Breast epithelium (tissue), 4 donors: ENCODE measurements around the gene MGAT5. TPM values are rescaled to one million over a fixed set of nuclear protein-coding genes. Genes with fewer than 3 reads are reported as not detected.

Source experiments
- DNase-seq, 2 donors: peaks; one replicate each; pipeline ENCODE4 v3.0.0-alpha.2; 2019; ENCODE audit warnings: low spot score in 2 of 2
- H3K27ac ChIP-seq, 2 donors: fragments of 200-600 bp; sonication (generic) in 1 of 2; one replicate each; pipeline ENCODE4 v1.5.1; 2016 to 2019; ENCODE audit warnings: mild to moderate bottlenecking in 1 of 2
- H3K27me3 ChIP-seq, 2 donors: fragments of 200-600 bp; sonication (generic) in 1 of 2; one replicate each; pipeline versions ENCODE4 v1.5.1 to v1.6.0; 2017 to 2019; ENCODE audit warnings: control low read depth in 1 of 2, mild to moderate bottlenecking in 1 of 2
- H3K36me3 ChIP-seq: fragments of 200-600 bp; one replicate; pipeline ENCODE4 v1.5.1; 2019
- H3K4me1 ChIP-seq, 2 donors: fragments of 200-600 bp; sonication (generic); one replicate each; pipeline ENCODE4 v1.5.1; 2016 to 2019; ENCODE audit warnings: control low read depth in 1 of 2
- H3K4me3 ChIP-seq, 3 donors: fragments of 200-600 bp; sonication (generic); 1 replicate in 2 of 3; 2 replicates in 1 of 3; pipeline ENCODE4 v1.5.1; 2016 to 2019; ENCODE audit warnings: mild to moderate bottlenecking in 3 of 3, moderate library complexity in 2 of 3
- H3K9me3 ChIP-seq, 2 donors: fragments of 200-600 bp; sonication (generic) in 1 of 2; one replicate each; pipeline ENCODE4 v1.5.1; 2016 to 2019; ENCODE audit warnings: control low read depth in 1 of 2
- POLR2A ChIP-seq: fragments of 450-650 bp; IDR thresholded peaks from one replicate; pipeline ENCODE4 v1.6.1; 2016; ENCODE audit warnings: antibody characterized with exemption, mild to moderate bottlenecking, moderate library complexity
- POLR2AphosphoS5 ChIP-seq, 3 donors: sonication (generic); formaldehyde crosslinking; IDR thresholded peaks; one replicate each; pipeline ENCODE4 v1.6.1; 2017; ENCODE audit warnings: antibody characterized with exemption in 3 of 3
- intact Hi-C: fragments of 100-400 bp; cut with DNase I; formaldehyde crosslinking; loops from one replicate; pipeline ENCODE4 v1.15.1; 2023; ENCODE audit warnings: low total_unique reads
- total RNA-seq, 3 donors: library from RNA; depleted of rRNA; stranded (reverse); fragments of >200 nt; gene quantifications; one replicate each; pipeline ENCODE4 v1.1.0, GENCODE V29; 2016
- TF ChIP-seq, protein P1 (sequence below), 3 donors: fragments of 450-650 bp; IDR thresholded peaks; one replicate each; pipeline ENCODE4 v1.5.1; 2016 to 2017; ENCODE audit warnings: antibody characterized with exemption in 3 of 3, mild to moderate bottlenecking in 3 of 3, moderate library complexity in 3 of 3

The MGAT5 gene
- total RNA-seq, 3 donors from 2014 or later = 30.5 to 42.6 (median 34.4) TPM

DNA sequence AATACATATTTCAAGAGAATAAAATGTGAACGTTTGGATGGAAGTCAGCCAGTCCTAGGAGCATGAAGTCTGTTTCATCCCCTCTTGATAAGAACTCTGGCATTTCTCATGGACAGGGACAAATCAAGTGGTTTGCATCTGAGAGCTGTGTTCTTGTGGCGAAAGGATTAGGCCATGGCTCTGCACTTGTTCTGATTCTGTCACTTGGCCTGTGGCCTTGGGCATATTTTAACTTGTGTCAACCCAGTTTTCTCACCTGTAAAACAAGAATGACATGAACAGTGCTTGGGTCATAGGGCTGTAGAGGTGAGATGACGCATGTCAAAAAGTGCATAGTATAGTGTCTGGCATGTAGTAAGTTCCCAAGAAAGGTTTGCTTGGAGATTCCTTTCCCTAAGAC lies 125.8 kb downstream of the MGAT5 start:
- intact Hi-C loops = no loop called here
- H3K9me3 ChIP-seq = no peaks in the 10 kb centered on the region
- H3K36me3 ChIP-seq = no peaks in the 10 kb centered on the region
- no peak overlapping the region for H3K27ac ChIP-seq
- no peaks in the 10 kb centered on the region for H3K4me1 ChIP-seq
- no peak for DNase-seq
- no peaks in the 10 kb centered on the region for H3K27me3 ChIP-seq
- TF ChIP-seq, protein P1, sequence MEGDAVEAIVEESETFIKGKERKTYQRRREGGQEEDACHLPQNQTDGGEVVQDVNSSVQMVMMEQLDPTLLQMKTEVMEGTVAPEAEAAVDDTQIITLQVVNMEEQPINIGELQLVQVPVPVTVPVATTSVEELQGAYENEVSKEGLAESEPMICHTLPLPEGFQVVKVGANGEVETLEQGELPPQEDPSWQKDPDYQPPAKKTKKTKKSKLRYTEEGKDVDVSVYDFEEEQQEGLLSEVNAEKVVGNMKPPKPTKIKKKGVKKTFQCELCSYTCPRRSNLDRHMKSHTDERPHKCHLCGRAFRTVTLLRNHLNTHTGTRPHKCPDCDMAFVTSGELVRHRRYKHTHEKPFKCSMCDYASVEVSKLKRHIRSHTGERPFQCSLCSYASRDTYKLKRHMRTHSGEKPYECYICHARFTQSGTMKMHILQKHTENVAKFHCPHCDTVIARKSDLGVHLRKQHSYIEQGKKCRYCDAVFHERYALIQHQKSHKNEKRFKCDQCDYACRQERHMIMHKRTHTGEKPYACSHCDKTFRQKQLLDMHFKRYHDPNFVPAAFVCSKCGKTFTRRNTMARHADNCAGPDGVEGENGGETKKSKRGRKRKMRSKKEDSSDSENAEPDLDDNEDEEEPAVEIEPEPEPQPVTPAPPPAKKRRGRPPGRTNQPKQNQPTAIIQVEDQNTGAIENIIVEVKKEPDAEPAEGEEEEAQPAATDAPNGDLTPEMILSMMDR (IDR thresholded peaks at IDR 0.05) = no peak
- TF ChIP-seq POLR2A (no peak), POLR2AphosphoS5 (IDR thresholded peaks at IDR 0.05) (no peak)
- no peak overlapping the region for H3K4me3 ChIP-seq

DNA sequence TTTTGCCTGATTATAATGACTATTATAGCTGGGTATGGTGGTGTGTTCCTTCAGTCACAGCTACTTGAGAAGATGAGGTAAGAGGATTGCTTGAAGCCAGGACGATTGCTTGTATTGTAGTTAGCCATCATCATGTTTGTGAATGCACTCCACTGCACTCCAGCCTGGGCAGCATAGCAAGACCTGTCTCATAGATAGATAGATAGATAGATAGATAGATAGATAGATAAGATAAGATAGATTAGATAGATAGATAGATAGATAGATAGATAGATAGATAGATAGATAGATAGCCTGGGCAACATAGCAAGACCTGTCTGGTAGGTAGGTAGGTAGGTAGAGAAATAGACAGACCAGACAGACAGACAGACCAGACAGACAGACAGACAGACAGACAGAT lies 127.3 kb downstream of the MGAT5 start:
- Histone ChIP-seq H3K4me1 (no peaks in the 10 kb centered on the region), H3K27me3 (no peaks in the 10 kb centered on the region), H3K36me3 (no peaks in the 10 kb centered on the region), H3K4me3 (no peak overlapping the region), H3K9me3 (no peaks in the 10 kb centered on the region), H3K27ac (no peak overlapping the region)
- DNase-seq = no peak
- intact Hi-C loops = no loop called here
- TF ChIP-seq POLR2A (no peak), POLR2AphosphoS5 (IDR thresholded peaks at IDR 0.05) (no peak)
- TF ChIP-seq, protein P1 (IDR thresholded peaks at IDR 0.05) = no peak

DNA sequence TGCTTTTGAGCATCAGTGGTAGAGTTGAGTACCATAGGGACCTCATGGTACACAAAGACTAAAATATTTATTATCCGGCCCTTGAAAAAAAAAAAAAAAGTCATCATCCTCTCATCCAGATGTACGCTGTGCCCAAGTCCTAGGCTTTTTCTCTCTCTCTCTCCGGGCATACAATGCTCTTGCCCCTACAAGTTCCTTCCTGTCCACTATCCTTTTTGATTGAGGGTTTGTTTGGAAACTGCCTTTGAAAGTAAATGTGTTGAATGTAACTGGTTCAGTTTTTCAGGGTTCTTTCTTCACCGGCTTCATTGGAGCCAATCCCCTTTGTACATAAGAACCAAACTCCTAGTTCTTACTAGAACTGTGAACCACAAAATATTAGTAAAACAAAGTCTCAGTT lies 130.3 kb downstream of the MGAT5 start:
- DNase-seq = no peak
- Histone ChIP-seq H3K27ac (no peak overlapping the region), H3K4me3 (no peak overlapping the region), H3K4me1 (no peaks in the 10 kb centered on the region), H3K9me3 (no peaks in the 10 kb centered on the region), H3K27me3 (no peaks in the 10 kb centered on the region), H3K36me3 (no peaks in the 10 kb centered on the region)
- TF ChIP-seq POLR2AphosphoS5 (IDR thresholded peaks at IDR 0.05) (no peak), POLR2A (no peak)
- TF ChIP-seq, protein P1 (IDR thresholded peaks at IDR 0.05) = no peak
- intact Hi-C loops = no loop called here

DNA sequence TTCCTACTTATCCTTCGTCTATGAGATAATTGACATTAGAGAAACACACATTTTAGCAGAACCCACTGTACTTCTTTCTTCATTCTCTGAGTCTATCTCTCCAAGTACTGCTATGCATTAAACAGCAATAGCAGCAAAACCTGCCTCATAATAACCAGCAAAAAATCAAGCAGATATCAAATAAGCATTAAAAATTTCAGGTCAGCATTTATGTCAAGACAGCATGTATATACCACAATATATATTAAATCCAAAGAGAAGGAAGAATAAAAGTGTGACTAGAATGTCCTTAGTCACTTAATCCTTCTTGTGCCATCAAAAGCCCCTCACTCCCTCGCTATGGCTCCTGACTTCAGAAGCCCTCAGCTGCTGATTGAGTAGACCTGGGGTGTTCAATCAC lies 131.3 kb downstream of the MGAT5 start:
- Histone ChIP-seq H3K4me1 (no peaks in the 10 kb centered on the region), H3K27ac (no peak overlapping the region), H3K4me3 (no peak overlapping the region), H3K27me3 (no peaks in the 10 kb centered on the region), H3K9me3 (no peaks in the 10 kb centered on the region), H3K36me3 (no peaks in the 10 kb centered on the region)
- TF ChIP-seq, protein P1 (IDR thresholded peaks at IDR 0.05) = no peak
- TF ChIP-seq POLR2AphosphoS5 (IDR thresholded peaks at IDR 0.05) = no peak
- no peak for TF ChIP-seq POLR2A
- no peak for DNase-seq
- intact Hi-C loops = no loop called here

DNA sequence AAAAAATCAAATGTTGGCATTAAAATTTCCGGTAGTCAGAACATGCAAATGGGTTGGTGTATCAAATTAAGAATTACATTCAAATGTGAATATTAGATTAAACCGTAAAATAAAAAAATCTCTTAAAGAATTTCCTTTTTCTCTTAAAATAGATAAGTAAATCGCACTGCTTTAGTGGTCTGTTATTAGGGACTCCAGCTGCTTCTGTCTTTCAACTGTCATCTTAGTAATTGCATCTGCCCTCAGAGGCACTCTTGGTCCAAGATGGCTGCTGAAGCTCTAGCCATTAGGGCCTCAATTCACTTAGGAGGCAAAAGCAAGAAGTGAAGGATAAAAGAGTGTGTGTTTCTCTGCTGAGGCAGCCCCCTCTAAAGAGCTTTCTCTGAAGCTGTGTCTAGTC lies 132.4 kb downstream of the MGAT5 start:
- Histone ChIP-seq H3K4me3 (no peak overlapping the region), H3K4me1 (no peaks in the 10 kb centered on the region), H3K36me3 (no peaks in the 10 kb centered on the region), H3K27me3 (no peaks in the 10 kb centered on the region), H3K9me3 (no peaks in the 10 kb centered on the region), H3K27ac (no peak overlapping the region)
- intact Hi-C loops = no loop called here
- DNase-seq = no peak
- TF ChIP-seq POLR2AphosphoS5 (IDR thresholded peaks at IDR 0.05) = no peak

DNA sequence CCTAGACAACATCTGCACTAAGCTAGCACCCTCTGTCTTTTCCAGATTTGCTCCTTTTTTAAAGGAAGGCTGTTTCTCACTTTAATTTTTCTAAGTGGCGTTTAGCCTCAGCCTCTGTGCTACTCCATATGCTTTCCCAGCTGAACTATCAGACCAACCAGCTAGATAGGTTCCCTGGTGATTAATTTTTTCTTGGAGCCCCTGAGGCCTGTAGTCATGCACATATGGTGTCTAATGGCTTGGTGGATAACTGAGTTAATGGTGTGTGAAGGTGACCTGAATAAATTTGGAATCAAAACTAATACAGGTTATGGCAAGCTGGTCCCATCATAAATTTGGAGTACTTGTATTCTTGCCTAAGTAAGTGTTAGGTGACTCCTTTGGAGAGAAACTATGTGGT lies 135.5 kb downstream of the MGAT5 start:
- Histone ChIP-seq H3K4me1 (no peaks in the 10 kb centered on the region), H3K4me3 (no peak overlapping the region), H3K9me3 (no peaks in the 10 kb centered on the region), H3K27ac (no peak overlapping the region), H3K36me3 (no peaks in the 10 kb centered on the region), H3K27me3 (no peaks in the 10 kb centered on the region)
- no peak for TF ChIP-seq POLR2A
- TF ChIP-seq, protein P1 (IDR thresholded peaks at IDR 0.05) = no peak
- TF ChIP-seq POLR2AphosphoS5 (IDR thresholded peaks at IDR 0.05) = no peak
- no peak for DNase-seq
- intact Hi-C loops = no loop called here
